Measurements from ENCODE around the gene LEPR. TPM values are rescaled to one million over a fixed set of nuclear protein-coding genes. Genes with fewer than 3 reads are reported as not detected.

Gene LEPR
- total and polyA plus RNA-seq, 7 donors: 0.73 to 7.8 (median 2.1) TPM

- intact Hi-C loops (cut with DNase I): no loop called here
- no peak for ATAC-seq
- 85 to 87% (median 87%) methylated on average over 3 of the region's 3 CpGs for WGBS, 3 donors
Observed at GRCh38 chr1:65388908-65389695, 31.4 kb upstream of the LEPR start.

DNA sequence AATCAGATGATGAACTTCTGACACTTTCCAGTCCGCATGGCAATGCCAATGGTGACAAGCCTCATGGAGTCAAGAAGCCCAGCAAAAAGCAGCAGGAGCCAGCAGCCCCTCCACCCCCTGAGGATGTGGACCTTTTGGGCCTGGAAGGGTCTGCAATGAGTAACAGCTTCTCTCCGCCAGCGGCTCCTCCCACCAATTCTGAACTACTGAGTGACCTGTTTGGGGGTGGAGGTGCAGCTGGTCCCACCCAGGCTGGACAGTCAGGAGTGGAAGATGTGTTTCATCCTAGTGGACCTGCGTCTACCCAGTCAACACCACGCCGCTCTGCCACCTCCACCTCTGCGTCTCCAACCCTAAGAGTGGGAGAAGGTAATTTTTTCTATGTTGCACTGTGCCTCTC, 28.0 kb upstream of the LEPR start:
- ATAC-seq (no peak), DNase-seq (no peak)
- Histone ChIP-seq H3K4me3 (no peak overlapping the region), H3K27me3 (ENCODE audit: insufficient read depth in 3 of 3, low read length in 2 of 3) (no peaks in the 10 kb centered on the region), H3K27ac (no peak overlapping the region), H3K4me1 (no peaks in the 10 kb centered on the region), H3K9me3 (no peaks in the 10 kb centered on the region), H3K36me3 (ENCODE audit: insufficient read depth in 1 of 2, low read depth in 1 of 2) (no peaks in the 10 kb centered on the region)
- intact Hi-C loops (cut with DNase I): no loop called here
- no peak for TF ChIP-seq CTCF (IDR thresholded peaks at IDR 0.05)
- WGBS, 3 donors: 96% methylated on average over 7 of the region's 7 CpGs

More at GRCh38 chr1:65388908-65389695, 31.4 kb upstream of the LEPR start:
- Histone ChIP-seq H3K27ac (no peak overlapping the region), H3K36me3 (ENCODE audit: insufficient read depth in 1 of 2, low read depth in 1 of 2) (no peaks in the 10 kb centered on the region), H3K4me3 (no peak overlapping the region), H3K4me1 (no peaks in the 10 kb centered on the region), H3K9me3 (no peaks in the 10 kb centered on the region), H3K27me3 (ENCODE audit: insufficient read depth in 3 of 3, low read length in 2 of 3) (no peaks in the 10 kb centered on the region)
- no peak for TF ChIP-seq CTCF (IDR thresholded peaks at IDR 0.05)
- no peak for DNase-seq

DNA sequence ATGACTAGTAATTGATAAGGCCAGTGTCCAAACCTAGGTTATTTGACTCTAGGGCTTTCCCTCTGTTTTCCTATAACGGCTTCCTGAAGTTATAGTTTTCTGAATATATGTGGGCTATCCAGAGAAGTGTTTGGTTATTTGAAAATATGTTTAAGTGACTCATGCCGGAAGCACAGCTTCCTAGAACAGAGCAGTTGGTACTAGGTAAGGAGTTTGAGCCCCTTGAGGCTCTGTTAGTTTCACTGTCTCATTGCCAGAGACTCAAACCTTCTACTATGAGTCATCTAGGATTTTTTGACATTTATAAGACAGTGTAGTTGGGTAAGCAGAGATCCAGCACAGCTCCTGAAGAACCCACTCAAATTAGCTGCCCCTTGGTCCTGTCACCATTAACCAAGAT, 27.1 kb upstream of the LEPR start:
- ATAC-seq (no peak), DNase-seq (no peak)
- H3K4me1 ChIP-seq: no peaks in the 10 kb centered on the region
- no peak for TF ChIP-seq CTCF (IDR thresholded peaks at IDR 0.05)
- no peak overlapping the region for H3K4me3 ChIP-seq
- H3K9me3 ChIP-seq: no peaks in the 10 kb centered on the region
- intact Hi-C loops (cut with DNase I): no loop called here
- no peak overlapping the region for H3K27ac ChIP-seq
- no peaks in the 10 kb centered on the region for H3K36me3 ChIP-seq (ENCODE audit: insufficient read depth in 1 of 2, low read depth in 1 of 2)
- WGBS, 3 donors: 83 to 91% (median 83%) methylated on average over 2 of the region's 2 CpGs
- H3K27me3 ChIP-seq (ENCODE audit: insufficient read depth in 3 of 3, low read length in 2 of 3): no peaks in the 10 kb centered on the region

DNA sequence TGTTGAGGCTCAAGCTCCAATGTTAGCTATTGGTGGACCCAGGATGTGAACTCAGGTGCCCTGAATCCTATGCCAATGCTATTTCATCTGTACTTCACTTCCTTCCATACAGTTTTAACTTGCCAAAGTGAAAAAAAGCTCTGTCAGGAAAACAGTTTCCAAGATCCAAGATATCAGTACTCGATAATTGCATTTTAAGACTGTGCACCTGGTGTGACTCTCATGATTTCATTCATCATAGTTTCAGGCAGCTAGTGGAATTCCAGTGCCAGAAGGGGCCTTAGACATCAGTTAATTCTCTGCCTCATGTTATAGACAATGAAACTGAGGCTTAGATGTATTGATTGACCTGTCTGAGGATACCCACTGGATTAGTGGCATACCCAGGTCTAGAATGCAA, 26.5 kb upstream of the LEPR start:
- no peak for TF ChIP-seq CTCF (IDR thresholded peaks at IDR 0.05)
- Histone ChIP-seq H3K9me3 (no peaks in the 10 kb centered on the region), H3K27ac (no peak overlapping the region), H3K4me1 (no peaks in the 10 kb centered on the region), H3K4me3 (no peak overlapping the region), H3K36me3 (ENCODE audit: insufficient read depth in 1 of 2, low read depth in 1 of 2) (no peaks in the 10 kb centered on the region), H3K27me3 (ENCODE audit: insufficient read depth in 3 of 3, low read length in 2 of 3) (no peaks in the 10 kb centered on the region)
- intact Hi-C loops (cut with DNase I): no loop called here
- 43 to 55% (median 53%) methylated on average over 1 of the region's 1 CpG for WGBS, 3 donors
- DNase-seq (no peak), ATAC-seq (no peak)

All from psoas muscle (tissue), 8 donors.